ENCODE results near the gene KSR1.

KSR1 gene

GRCh38 chr17:27495460-27495859 lies 39.2 kb downstream of the KSR1 start:
- Histone ChIP-seq H3K4me2 (ENCODE audit: low read length) (no peak overlapping the region), H2BK5ac (ENCODE audit: low read length) (no peak overlapping the region), H3K36me3 (ENCODE audit: control insufficient read depth, insufficient read depth, low read length) (no peaks in the 10 kb centered on the region), H3K18ac (ENCODE audit: low read length) (no peak overlapping the region), H2BK15ac (replicated peaks; ENCODE audit: low read depth) (no peak overlapping the region), H3K23ac (ENCODE audit: low read length) (no peak overlapping the region), H3K9ac (ENCODE audit: low read length) (no peak overlapping the region), H4K8ac (ENCODE audit: low read depth, low read length) (no peak overlapping the region), H3K4me1 (ENCODE audit: control insufficient read depth, low read depth, low read length) (peaks cover 7% of the 10 kb centered on the region), H3K56ac (ENCODE audit: low read length) (no peak overlapping the region), H3K27me3 (ENCODE audit: insufficient read depth, low read length, poor library complexity) (no peaks in the 10 kb centered on the region), H3K79me2 (ENCODE audit: control insufficient read depth, insufficient read depth, low read length) (peaks cover 32% of the 10 kb centered on the region), H2BK120ac (ENCODE audit: low read depth, low read length) (no peak overlapping the region), H3K27ac (ENCODE audit: low read depth, low read length) (no peak overlapping the region), H4K5ac (ENCODE audit: low read length) (no peak overlapping the region), H2AK5ac (ENCODE audit: low read length) (no peak overlapping the region), H3K4me3 (ENCODE audit: low read length) (no peak overlapping the region), H3K4ac (ENCODE audit: low read depth, low read length) (no peak overlapping the region), H3K79me1 (ENCODE audit: low read length) (peaks cover 22% of the 10 kb centered on the region)
- no peak for DNase-seq
- WGBS (ENCODE audit: extremely low coverage, insufficient coverage, low lambda C conversion rate) = no CpG with 5 or more reads among the region's 6 CpGs

GRCh38 chr17:27496005-27496404 lies 39.8 kb downstream of the KSR1 start:
- no peak overlapping the region for H3K56ac ChIP-seq (ENCODE audit: low read length)
- no peak overlapping the region for H4K8ac ChIP-seq (ENCODE audit: low read depth, low read length)
- H3K9ac ChIP-seq (ENCODE audit: low read length) = no peak overlapping the region
- peaks cover 26% of the 10 kb centered on the region for H3K79me1 ChIP-seq (ENCODE audit: low read length)
- H3K18ac ChIP-seq (ENCODE audit: low read length) = no peak overlapping the region
- H3K4me1 ChIP-seq (ENCODE audit: control insufficient read depth, low read depth, low read length) = peaks cover 7% of the 10 kb centered on the region
- H3K23ac ChIP-seq (ENCODE audit: low read length) = no peak overlapping the region
- no peak overlapping the region for H4K5ac ChIP-seq (ENCODE audit: low read length)
- H2BK120ac ChIP-seq (ENCODE audit: low read depth, low read length) = no peak overlapping the region
- no peak for DNase-seq
- peaks cover 32% of the 10 kb centered on the region for H3K79me2 ChIP-seq (ENCODE audit: control insufficient read depth, insufficient read depth, low read length)
- H2AK5ac ChIP-seq (ENCODE audit: low read length) = no peak overlapping the region
- no peak overlapping the region for H3K4ac ChIP-seq (ENCODE audit: low read depth, low read length)
- no CpG with 5 or more reads among the region's 5 CpGs for WGBS (ENCODE audit: extremely low coverage, insufficient coverage, low lambda C conversion rate)
- H3K27me3 ChIP-seq (ENCODE audit: insufficient read depth, low read length, poor library complexity) = no peaks in the 10 kb centered on the region
- no peak overlapping the region for H3K4me3 ChIP-seq (ENCODE audit: low read length)
- H3K36me3 ChIP-seq (ENCODE audit: control insufficient read depth, insufficient read depth, low read length) = no peaks in the 10 kb centered on the region
- no peak overlapping the region for H3K4me2 ChIP-seq (ENCODE audit: low read length)
- no peak overlapping the region for H2BK15ac ChIP-seq (replicated peaks; ENCODE audit: low read depth)
- no peak overlapping the region for H3K27ac ChIP-seq (ENCODE audit: low read depth, low read length)
- no peak overlapping the region for H2BK5ac ChIP-seq (ENCODE audit: low read length)

DNA sequence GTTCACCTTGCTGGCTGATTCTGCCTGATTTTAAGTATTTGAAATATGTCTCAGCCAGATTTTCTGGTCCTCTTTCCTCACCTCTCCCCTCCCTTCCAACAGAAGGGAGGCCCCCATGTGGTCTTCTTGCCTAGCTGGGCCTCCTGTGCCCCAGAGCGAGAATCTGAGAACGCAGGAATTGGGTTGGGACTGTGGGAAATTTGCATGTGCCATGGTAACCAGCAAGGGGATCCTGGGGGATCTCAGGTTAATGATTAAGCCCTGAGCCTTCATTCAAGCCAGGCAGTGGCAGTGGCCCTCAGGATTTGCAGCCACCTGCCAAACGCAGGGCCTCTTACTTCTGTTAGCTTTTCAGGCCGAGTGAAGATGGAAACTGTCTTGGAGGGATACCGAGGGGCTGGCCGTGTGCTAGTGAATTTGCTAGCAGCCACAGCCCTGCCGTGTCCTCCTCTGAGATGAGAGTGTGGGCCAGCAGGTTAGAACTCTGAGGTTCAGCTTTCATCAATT lies 40.2 kb downstream of the KSR1 start:
- Histone ChIP-seq H3K27ac (ENCODE audit: low read depth, low read length) (no peak overlapping the region), H3K27me3 (ENCODE audit: insufficient read depth, low read length, poor library complexity) (no peaks in the 10 kb centered on the region), H3K4ac (ENCODE audit: low read depth, low read length) (no peak overlapping the region), H3K56ac (ENCODE audit: low read length) (peak overlapping the region; percentile 35), H4K8ac (ENCODE audit: low read depth, low read length) (no peak overlapping the region), H2BK5ac (ENCODE audit: low read length) (no peak overlapping the region), H3K9ac (ENCODE audit: low read length) (no peak overlapping the region), H3K79me1 (ENCODE audit: low read length) (peaks cover 26% of the 10 kb centered on the region), H3K4me2 (ENCODE audit: low read length) (no peak overlapping the region), H3K4me3 (ENCODE audit: low read length) (no peak overlapping the region), H2BK15ac (replicated peaks; ENCODE audit: low read depth) (no peak overlapping the region), H3K79me2 (ENCODE audit: control insufficient read depth, insufficient read depth, low read length) (peaks cover 32% of the 10 kb centered on the region), H2BK120ac (ENCODE audit: low read depth, low read length) (no peak overlapping the region), H3K23ac (ENCODE audit: low read length) (no peak overlapping the region), H4K5ac (ENCODE audit: low read length) (no peak overlapping the region), H3K36me3 (ENCODE audit: control insufficient read depth, insufficient read depth, low read length) (no peaks in the 10 kb centered on the region), H2AK5ac (ENCODE audit: low read length) (no peak overlapping the region), H3K18ac (ENCODE audit: low read length) (no peak overlapping the region), H3K4me1 (ENCODE audit: control insufficient read depth, low read depth, low read length) (peaks cover 7% of the 10 kb centered on the region)
- DNase-seq = peak; percentile 87
- WGBS (ENCODE audit: extremely low coverage, insufficient coverage, low lambda C conversion rate) = no CpG with 5 or more reads among the region's 7 CpGs

DNA sequence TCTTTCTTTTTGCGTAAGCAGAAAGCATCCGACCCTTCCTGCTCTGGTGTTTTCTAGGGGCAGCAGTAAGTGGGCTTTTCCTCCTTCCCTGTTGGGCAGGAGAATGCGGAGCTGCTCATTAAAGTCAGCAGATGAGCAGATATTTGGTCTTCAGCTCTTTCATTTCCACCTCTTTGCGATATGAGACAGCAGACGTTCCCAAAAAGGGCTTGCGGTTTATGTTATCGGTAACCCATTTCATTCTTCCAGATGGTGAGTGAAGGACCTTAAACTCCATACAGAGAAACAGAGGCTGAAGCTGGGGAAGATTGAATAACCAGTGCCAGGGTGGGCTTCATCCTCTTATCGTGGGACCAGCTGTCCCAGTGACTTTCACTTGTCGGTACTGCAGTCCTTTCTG lies 40.7 kb downstream of the KSR1 start:
- H3K79me2 ChIP-seq (ENCODE audit: control insufficient read depth, insufficient read depth, low read length) = peaks cover 31% of the 10 kb centered on the region
- H2BK15ac ChIP-seq (replicated peaks; ENCODE audit: low read depth) = no peak overlapping the region
- peaks cover 7% of the 10 kb centered on the region for H3K4me1 ChIP-seq (ENCODE audit: control insufficient read depth, low read depth, low read length)
- H3K9ac ChIP-seq (ENCODE audit: low read length) = no peak overlapping the region
- H3K18ac ChIP-seq (ENCODE audit: low read length) = no peak overlapping the region
- no peak overlapping the region for H3K4ac ChIP-seq (ENCODE audit: low read depth, low read length)
- H3K27me3 ChIP-seq (ENCODE audit: insufficient read depth, low read length, poor library complexity) = no peaks in the 10 kb centered on the region
- no peak overlapping the region for H3K56ac ChIP-seq (ENCODE audit: low read length)
- no CpG with 5 or more reads among the region's 9 CpGs for WGBS (ENCODE audit: extremely low coverage, insufficient coverage, low lambda C conversion rate)
- no peak overlapping the region for H3K27ac ChIP-seq (ENCODE audit: low read depth, low read length)
- no peak overlapping the region for H2AK5ac ChIP-seq (ENCODE audit: low read length)
- no peak for DNase-seq
- no peak overlapping the region for H2BK120ac ChIP-seq (ENCODE audit: low read depth, low read length)
- H2BK5ac ChIP-seq (ENCODE audit: low read length) = no peak overlapping the region
- no peak overlapping the region for H4K8ac ChIP-seq (ENCODE audit: low read depth, low read length)
- no peak overlapping the region for H3K4me2 ChIP-seq (ENCODE audit: low read length)
- H3K4me3 ChIP-seq (ENCODE audit: low read length) = no peak overlapping the region
- H4K5ac ChIP-seq (ENCODE audit: low read length) = no peak overlapping the region
- no peak overlapping the region for H3K23ac ChIP-seq (ENCODE audit: low read length)
- H3K36me3 ChIP-seq (ENCODE audit: control insufficient read depth, insufficient read depth, low read length) = no peaks in the 10 kb centered on the region
- peaks cover 28% of the 10 kb centered on the region for H3K79me1 ChIP-seq (ENCODE audit: low read length)

- no peak for DNase-seq
- Histone ChIP-seq H3K27ac (ENCODE audit: low read depth, low read length) (no peak overlapping the region), H3K36me3 (ENCODE audit: control insufficient read depth, insufficient read depth, low read length) (no peaks in the 10 kb centered on the region), H3K4me1 (ENCODE audit: control insufficient read depth, low read depth, low read length) (peaks cover 4% of the 10 kb centered on the region), H3K4me3 (ENCODE audit: low read length) (no peak overlapping the region), H2AK5ac (ENCODE audit: low read length) (no peak overlapping the region), H3K23ac (ENCODE audit: low read length) (no peak overlapping the region), H2BK120ac (ENCODE audit: low read depth, low read length) (no peak overlapping the region), H3K4me2 (ENCODE audit: low read length) (no peak overlapping the region), H3K56ac (ENCODE audit: low read length) (no peak overlapping the region), H4K8ac (ENCODE audit: low read depth, low read length) (no peak overlapping the region), H4K5ac (ENCODE audit: low read length) (no peak overlapping the region), H2BK5ac (ENCODE audit: low read length) (no peak overlapping the region), H3K27me3 (ENCODE audit: insufficient read depth, low read length, poor library complexity) (no peaks in the 10 kb centered on the region), H2BK15ac (replicated peaks; ENCODE audit: low read depth) (no peak overlapping the region), H3K18ac (ENCODE audit: low read length) (no peak overlapping the region), H3K79me2 (ENCODE audit: control insufficient read depth, insufficient read depth, low read length) (peaks cover 32% of the 10 kb centered on the region), H3K79me1 (ENCODE audit: low read length) (peaks cover 31% of the 10 kb centered on the region), H3K4ac (ENCODE audit: low read depth, low read length) (no peak overlapping the region), H3K9ac (ENCODE audit: low read length) (no peak overlapping the region)
- WGBS (ENCODE audit: extremely low coverage, insufficient coverage, low lambda C conversion rate) = no CpG with 5 or more reads among the region's 5 CpGs
Observed at GRCh38 chr17:27497696-27498095, 41.4 kb downstream of the KSR1 start.

GRCh38 chr17:27498615-27499309 lies 42.5 kb downstream of the KSR1 start:
- Histone ChIP-seq H3K79me1 (ENCODE audit: low read length) (peaks cover 36% of the 10 kb centered on the region), H3K23ac (ENCODE audit: low read length) (no peak overlapping the region), H3K9ac (ENCODE audit: low read length) (no peak overlapping the region)

More at GRCh38 chr17:27498615-27499309, 42.5 kb downstream of the KSR1 start:
- no peaks in the 10 kb centered on the region for H3K27me3 ChIP-seq (ENCODE audit: insufficient read depth, low read length, poor library complexity)
- H3K4me1 ChIP-seq (ENCODE audit: control insufficient read depth, low read depth, low read length) = peaks cover 4% of the 10 kb centered on the region
- no peak overlapping the region for H3K4me3 ChIP-seq (ENCODE audit: low read length)
- H2BK120ac ChIP-seq (ENCODE audit: low read depth, low read length) = no peak overlapping the region
- H3K56ac ChIP-seq (ENCODE audit: low read length) = no peak overlapping the region
- H3K27ac ChIP-seq (ENCODE audit: low read depth, low read length) = no peak overlapping the region
- no peak for DNase-seq
- H2AK5ac ChIP-seq (ENCODE audit: low read length) = no peak overlapping the region
- H2BK15ac ChIP-seq (replicated peaks; ENCODE audit: low read depth) = no peak overlapping the region
- H2BK5ac ChIP-seq (ENCODE audit: low read length) = no peak overlapping the region
- H3K4me2 ChIP-seq (ENCODE audit: low read length) = no peak overlapping the region
- no peak overlapping the region for H3K18ac ChIP-seq (ENCODE audit: low read length)
- no CpG with 5 or more reads among the region's 8 CpGs for WGBS (ENCODE audit: extremely low coverage, insufficient coverage, low lambda C conversion rate)
- no peak overlapping the region for H4K5ac ChIP-seq (ENCODE audit: low read length)
- no peak overlapping the region for H3K4ac ChIP-seq (ENCODE audit: low read depth, low read length)
- no peak overlapping the region for H4K8ac ChIP-seq (ENCODE audit: low read depth, low read length)
- no peaks in the 10 kb centered on the region for H3K36me3 ChIP-seq (ENCODE audit: control insufficient read depth, insufficient read depth, low read length)
- peaks cover 35% of the 10 kb centered on the region for H3K79me2 ChIP-seq (ENCODE audit: control insufficient read depth, insufficient read depth, low read length)
